DND-41 (cell line): ENCODE measurements around the gene WARS2.

ENCODE experiments used
- EZH2 ChIP-seq: IDR thresholded peaks from 3 replicates; pipeline ENCODE4 v1.6.1; 2012; ENCODE audit warnings: borderline replicate concordance, low read depth, mild to moderate bottlenecking, moderate library complexity, low read length, inconsistent platforms; ENCODE audit not compliant: severe bottlenecking
- TF ChIP-seq, protein P1 (sequence below): IDR thresholded peaks from 2 replicates; pipeline ENCODE4 v1.5.1; 2012; ENCODE audit warnings: borderline replicate concordance, low read length, moderate library complexity, mild to moderate bottlenecking; ENCODE audit not compliant: poor library complexity, severe bottlenecking; ENCODE audit errors: extremely low read depth

GRCh38 chr1:119004129-119004527 lies 136.3 kb downstream of the WARS2 start:
- TF ChIP-seq, protein P1, sequence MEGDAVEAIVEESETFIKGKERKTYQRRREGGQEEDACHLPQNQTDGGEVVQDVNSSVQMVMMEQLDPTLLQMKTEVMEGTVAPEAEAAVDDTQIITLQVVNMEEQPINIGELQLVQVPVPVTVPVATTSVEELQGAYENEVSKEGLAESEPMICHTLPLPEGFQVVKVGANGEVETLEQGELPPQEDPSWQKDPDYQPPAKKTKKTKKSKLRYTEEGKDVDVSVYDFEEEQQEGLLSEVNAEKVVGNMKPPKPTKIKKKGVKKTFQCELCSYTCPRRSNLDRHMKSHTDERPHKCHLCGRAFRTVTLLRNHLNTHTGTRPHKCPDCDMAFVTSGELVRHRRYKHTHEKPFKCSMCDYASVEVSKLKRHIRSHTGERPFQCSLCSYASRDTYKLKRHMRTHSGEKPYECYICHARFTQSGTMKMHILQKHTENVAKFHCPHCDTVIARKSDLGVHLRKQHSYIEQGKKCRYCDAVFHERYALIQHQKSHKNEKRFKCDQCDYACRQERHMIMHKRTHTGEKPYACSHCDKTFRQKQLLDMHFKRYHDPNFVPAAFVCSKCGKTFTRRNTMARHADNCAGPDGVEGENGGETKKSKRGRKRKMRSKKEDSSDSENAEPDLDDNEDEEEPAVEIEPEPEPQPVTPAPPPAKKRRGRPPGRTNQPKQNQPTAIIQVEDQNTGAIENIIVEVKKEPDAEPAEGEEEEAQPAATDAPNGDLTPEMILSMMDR, result no peak
- TF ChIP-seq EZH2, result no peak
